Amniotic epithelial cell (primary cell): ENCODE results near the gene ADAMTS15.
"Not testable (repeated sequence)": the region's sequence is repeated elsewhere in the genome, so short reads cannot be mapped to it uniquely, and the experiment has no call there.

ENCODE experiments used
- DNase-seq: peaks from one replicate; pipeline ENCODE4 v3.0.0-alpha.2; 2010; ENCODE audit warnings: low read depth

ADAMTS15 gene

GRCh38 chr11:130437848-130438247, 10.6 kb upstream of the ADAMTS15 start:
- DNase-seq, result no peak

DNA sequence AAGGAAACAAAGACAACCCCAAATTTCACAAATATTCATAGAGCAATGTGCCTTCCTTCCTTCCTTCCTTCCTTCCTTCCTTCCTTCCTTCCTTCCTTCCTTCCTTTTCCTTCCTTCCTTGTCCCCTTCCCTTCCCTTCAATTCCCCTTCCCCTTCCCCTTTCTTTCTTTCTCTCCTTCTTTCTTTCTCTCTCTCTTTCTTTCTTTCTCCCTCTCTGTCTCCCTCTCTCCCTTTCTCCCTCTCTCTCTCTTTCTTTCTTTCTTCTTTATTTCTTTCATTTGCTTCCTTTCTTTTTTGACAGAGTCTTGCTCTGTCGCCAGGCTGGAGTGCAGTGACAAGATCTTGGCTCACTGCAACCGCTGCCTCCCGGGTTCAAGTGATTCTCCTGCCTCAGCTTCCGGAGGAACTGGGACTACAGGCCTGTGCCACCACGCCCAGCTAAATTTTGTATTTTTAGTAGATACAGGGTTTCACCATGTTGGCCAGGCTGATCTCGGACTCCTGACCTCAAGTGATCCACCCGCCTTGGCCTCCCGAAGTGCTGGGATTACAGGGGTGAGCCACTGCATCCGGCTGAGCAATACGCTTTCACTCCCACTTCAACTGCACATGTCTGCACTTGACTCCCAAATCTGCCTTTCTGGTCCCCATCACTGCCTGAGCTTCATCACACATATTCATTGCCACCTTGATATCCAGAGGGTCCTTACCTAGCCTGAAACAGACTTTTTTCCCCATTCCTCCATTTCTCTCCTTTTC, 9.9 kb upstream of the ADAMTS15 start:
- not testable (repeated sequence) for DNase-seq

GRCh38 chr11:130439160-130439519, 9.3 kb upstream of the ADAMTS15 start:
- no peak for DNase-seq

DNA sequence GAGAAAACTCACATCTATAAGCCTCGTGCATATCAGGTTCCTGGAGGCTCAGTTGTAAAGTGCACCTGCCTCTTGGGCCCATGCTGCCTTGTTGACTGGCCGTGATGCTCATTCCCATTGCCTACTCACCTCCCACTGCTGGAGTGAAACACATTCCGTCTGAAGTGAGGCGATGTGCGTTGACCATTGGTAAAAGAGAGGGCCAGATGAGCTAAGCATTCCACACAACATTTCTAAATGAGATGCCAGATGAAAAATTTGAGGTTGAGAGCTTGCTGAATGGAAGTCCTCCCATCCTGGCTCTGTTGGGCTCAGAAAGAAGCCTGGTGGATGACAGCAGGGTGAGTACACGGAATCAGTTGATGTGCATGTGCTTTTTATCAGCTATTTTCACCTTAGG, 8.6 kb upstream of the ADAMTS15 start:
- no peak for DNase-seq

DNA sequence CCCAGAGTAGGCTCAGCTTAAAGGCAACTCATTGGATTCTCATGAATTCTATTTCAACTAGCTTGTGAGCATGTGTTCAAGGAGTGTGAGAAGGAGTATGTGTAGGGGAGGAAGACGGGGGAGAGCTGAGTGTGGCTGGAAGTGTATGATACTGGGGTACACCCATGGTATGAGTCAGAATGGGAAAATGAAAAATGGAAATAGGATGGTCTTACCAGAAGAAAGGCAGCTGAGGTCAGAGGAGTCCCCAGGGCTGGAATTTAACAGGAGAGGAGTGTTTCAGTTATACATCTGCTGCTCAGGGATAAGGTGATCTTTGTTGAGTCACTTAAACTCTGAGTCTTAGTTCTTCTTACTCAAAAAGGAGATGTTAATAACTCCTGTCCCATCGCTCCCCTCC, 6.7 kb upstream of the ADAMTS15 start:
- DNase-seq, result peak; percentile 64

DNA sequence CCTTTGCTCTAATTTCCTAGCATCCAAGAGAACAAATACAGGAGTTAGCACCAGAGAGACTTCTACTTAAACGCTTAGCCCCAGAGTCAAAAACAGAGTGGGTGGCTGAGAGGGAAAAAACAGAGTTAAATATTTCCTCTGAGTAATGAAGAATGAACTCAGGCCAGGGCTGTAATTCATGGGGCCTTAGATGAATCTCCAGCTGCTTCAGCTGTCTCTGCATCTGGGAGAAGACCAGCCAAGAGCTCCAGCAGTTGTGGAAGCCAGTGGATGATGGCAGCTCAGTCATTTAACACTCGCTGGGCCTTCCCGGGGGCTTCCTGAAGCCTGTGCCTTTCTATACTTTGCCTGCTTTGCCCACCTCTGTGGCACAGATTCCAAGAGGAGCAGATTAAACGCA, 5.7 kb upstream of the ADAMTS15 start:
- DNase-seq, result peak; percentile 58

DNA sequence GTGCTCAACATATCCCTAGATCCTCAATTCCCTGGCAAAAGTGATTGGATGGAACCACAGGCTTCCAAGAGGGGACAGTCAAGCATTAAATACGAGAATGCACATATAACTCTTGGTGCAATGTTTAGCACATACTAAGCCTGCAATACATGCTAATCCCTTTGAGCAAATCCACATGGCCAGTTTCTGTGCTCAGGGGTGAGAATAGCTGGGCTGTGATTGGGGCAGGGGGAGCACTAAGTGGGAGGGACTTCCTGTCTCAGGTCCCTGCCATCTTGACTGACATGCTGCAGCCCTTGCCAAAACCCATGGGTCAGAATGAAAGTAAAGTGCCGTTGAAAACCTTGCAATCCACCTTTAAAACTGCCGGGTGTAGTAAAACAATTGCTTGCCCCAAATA, 2.7 kb upstream of the ADAMTS15 start:
- DNase-seq, result no peak

DNA sequence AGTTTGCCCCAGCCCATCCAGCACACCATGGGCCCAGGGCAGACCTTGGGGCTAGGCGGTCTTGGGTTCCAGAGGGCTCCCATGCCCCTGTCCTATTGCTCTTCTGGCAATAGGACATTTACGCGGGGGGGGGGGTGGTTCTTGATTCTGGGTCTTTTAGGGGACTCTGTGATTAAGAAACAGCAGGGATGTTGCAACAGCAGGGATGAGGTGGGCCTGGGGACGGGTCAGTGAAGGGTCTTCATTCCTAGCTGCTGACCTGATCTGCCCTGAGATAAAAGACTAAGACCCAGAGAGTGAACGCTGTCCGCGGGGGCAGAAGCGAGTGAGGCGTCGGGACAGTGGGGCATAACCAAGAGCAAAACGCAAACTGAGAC, 418 bp upstream of the ADAMTS15 start:
- DNase-seq, result no peak

GRCh38 chr11:130449310-130449990, 1.0 kb downstream of the ADAMTS15 start:
- DNase-seq, result no peak

DNA sequence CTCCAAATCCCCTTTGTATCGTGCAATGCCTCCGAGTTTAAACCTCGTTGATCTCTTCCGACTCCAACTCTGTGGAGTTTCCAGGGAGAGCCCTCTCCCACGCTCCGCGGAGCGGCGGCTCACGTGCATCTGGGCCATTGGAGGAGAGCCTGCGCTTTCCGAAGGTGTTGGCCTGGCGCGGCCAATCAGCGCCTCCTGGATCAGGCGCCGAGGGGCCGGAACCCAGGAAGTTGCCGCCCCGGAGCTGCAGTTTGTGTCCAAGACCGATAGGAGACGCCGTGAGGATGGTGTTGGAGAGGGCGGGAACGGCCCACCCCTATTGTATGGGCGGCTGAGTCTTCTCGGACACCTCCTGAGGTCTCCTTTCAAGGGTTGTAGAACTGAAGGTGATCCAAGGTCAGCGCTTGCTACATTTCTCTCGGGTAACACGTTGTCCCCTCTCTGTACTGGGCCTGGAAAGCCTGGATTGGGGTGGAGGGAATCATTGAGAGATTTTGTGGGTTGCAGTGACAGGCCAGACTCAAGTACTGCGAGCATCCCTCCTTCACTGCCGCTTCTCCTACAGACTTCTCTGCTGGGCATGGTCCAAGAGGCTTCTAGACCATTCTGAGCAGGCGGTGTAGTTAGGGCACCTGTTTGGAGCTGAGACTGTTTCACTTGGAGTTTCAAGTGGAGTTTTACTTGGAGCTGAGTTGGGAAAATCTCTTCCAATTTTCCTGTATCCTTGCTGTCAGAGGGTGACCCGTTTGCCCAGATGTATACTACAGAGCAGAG, 1.7 kb downstream of the ADAMTS15 start:
- DNase-seq, result peak; percentile 76

DNA sequence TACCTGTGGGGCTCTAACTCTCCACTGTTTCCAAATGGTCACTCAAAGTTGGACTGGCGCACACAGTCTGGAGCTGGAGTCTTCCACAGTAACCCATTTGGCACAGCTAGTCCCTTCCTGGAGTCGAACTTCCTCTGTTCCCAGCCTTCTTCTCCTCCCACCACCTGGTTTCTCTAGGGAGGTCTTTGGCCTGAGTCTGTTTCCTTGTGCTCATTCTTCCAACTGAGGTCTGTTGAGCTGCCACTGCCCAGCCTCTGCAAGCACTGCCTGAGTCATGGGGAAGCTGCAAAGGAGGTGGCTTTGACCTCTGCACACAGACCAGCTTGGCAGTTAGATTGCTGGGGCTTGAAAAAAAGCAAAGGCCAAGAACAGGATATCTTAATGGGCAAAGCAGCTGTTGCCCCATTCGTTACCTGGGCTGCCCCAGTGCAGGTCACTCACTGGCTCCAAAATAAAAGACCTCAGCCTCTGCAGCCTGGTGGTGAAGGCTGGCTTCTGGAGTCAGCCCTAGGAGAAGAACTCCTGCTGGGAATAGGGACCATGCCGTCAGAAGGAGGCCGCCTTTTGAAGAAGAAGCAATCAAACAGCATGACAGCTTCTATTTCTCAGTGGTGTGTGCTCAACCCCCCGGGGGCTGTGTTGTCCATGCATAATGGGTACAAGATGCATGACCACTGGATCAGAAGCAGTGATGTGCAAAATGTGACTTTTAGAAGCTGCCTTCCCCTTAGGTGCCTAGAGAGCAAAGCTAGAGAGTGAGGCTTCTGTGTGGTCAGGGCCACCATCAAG, 3.0 kb downstream of the ADAMTS15 start:
- DNase-seq, result peak; percentile 45

DNA sequence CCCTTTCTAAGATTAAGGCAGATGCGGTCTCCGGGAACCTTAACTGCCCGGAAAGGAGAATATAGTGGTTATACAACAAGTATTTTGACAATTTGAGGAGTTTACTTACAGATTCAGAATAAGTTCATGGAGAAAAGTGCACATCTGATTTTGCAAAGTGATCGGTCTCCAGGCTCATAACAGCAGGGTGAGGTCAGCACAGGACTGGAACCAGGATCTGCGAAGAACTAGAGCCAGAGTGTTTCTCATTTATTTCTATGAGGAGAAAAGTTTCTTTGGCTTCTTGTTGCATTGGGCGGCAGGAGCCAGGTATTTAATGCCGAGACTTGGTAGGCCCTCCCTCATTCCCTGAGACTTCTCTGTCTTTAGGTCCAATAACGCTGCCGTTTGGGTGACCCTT, 3.7 kb downstream of the ADAMTS15 start:
- no peak for DNase-seq

DNA sequence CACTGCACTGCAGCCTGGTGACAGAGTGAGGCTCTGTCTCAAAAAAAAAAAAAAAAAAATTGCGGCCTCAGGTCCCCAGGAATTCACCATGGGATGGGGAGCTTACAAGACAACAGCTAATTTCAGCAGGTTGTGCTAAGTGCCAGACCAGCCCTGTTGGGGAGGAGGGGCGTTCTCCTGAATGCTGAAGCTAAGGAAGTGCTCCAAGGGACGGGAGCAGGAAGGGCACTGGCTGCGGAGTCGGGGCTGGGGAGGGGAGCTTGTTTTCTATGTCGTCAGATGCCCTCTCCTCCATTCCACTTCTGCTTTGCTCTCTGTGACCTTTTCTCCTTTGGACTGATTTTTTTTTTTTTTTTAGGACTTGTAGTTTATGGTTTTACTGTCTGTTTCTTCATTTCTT, 4.5 kb downstream of the ADAMTS15 start:
- DNase-seq, result no peak

GRCh38 chr11:130454491-130455252, 6.2 kb downstream of the ADAMTS15 start:
- DNase-seq, result peak; percentile 70

- DNase-seq, result no peak
Observed at GRCh38 chr11:130455483-130456127, 7.2 kb downstream of the ADAMTS15 start.

- DNase-seq, result no peak
Observed at GRCh38 chr11:130456286-130456685, 7.8 kb downstream of the ADAMTS15 start.

DNA sequence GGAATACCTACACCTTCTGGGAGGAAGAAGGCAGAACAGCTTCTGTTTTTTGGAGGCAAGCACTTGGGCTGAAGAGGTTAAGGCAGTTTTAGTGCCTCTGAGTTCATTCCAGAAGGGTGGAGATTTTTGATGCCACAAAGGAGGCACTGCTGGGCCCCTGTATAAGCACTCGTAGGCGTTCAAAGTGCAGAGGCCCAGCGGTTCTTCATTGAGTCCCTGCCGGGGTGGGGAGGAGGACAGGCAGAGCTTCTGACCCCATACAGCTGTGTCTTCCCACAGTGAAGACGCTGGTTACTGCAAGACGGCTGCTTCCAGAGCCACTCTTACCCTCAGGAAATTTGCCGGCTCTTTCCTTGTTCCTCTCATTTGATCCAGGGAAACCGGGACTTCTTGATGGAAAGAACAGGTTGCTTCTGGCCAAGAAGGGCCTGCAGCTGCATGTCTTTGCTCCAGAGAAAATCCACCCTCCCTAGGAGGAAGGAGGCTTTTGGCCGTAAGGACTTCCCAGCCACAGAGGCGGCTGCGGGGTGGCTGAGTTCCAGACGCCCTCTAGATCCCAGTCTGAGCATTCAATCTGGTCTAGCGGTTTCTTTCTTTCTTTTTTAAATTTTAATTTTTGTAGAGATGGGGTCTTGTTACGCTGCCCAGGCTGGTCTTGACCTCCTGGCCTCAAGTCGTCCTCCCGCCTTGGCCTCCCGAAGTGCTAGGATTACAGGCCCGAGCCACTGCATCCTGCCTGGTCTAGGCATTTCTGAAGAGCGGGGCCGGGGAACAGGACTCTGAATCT, 9.4 kb downstream of the ADAMTS15 start:
- DNase-seq, result no peak

- no peak for DNase-seq
Observed at GRCh38 chr11:130458410-130458729, 9.9 kb downstream of the ADAMTS15 start.

DNA sequence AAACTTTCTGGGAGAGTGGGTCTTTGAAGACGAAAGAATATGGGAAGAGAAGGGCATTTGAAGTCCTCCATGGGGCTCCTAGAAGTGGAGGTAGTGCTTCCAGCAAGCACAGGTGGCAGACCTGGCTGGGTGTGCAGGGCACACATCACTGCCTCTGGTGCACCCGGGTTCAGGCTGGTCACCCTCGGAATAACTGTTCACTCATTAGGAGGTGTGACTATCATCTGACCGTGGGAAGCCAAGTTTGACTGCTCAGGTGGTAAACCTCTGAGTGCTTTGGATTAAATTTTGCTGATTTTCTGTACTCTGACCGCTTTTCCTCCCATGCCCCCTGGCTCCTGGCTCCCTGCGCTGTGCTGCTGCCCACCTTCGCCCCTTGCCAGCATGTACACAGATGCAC, 11.1 kb downstream of the ADAMTS15 start:
- DNase-seq, result no peak
